SK-N-MC (cell line): Measurements from ENCODE around the gene GNAQ.

ENCODE experiments used
- EZH2 ChIP-seq: fragments of 200-600 bp; sonication (generic); IDR thresholded peaks from one replicate; pipeline ENCODE4 v1.6.1; 2017; ENCODE audit warnings: antibody characterized with exemption
- FOXP2 ChIP-seq: optimal IDR thresholded peaks from 2 replicates; pipeline ENCODE3; 2011; ENCODE audit warnings: mild to moderate bottlenecking, moderate library complexity; ENCODE audit not compliant: insufficient read depth; ENCODE audit errors: extremely low read length, control extremely low read depth
- POLR2AphosphoS5 ChIP-seq: IDR thresholded peaks from 2 replicates; pipeline ENCODE4 v1.6.1; 2012; ENCODE audit warnings: mild to moderate bottlenecking, low read depth, low read length, borderline replicate concordance

- TF ChIP-seq EZH2 (no peak), POLR2AphosphoS5 (no peak), FOXP2 (no peak)
Measured at GRCh38 chr9:77988630-77989029, 43.0 kb downstream of the GNAQ start.
